Measurements from ENCODE around the gene CCDC149. TPM values are rescaled to one million over a fixed set of nuclear protein-coding genes. Genes with fewer than 3 reads are reported as not detected.
"Not testable (repeated sequence)": the region's sequence is repeated elsewhere in the genome, so short reads cannot be mapped to it uniquely, and the experiment has no call there.

The CCDC149 gene
- total RNA-seq, 1 donor from 2014 or later: 23.2 TPM

GRCh38 chr4:24917076-24917856 lies 4.4 kb upstream of the CCDC149 start:
- no peak for DNase-seq (ENCODE audit: low spot score)

- no peak for DNase-seq (ENCODE audit: low spot score)
Observed at GRCh38 chr4:24915121-24915922, 2.5 kb upstream of the CCDC149 start.

- DNase-seq (ENCODE audit: low spot score): no peak
Observed at GRCh38 chr4:24914460-24914859, 1.6 kb upstream of the CCDC149 start.

GRCh38 chr4:24913119-24913485 lies 260 bp upstream of the CCDC149 start:
- no peak for DNase-seq (ENCODE audit: low spot score)

- no peak for DNase-seq (ENCODE audit: low spot score)
Observed at GRCh38 chr4:24910499-24910898, 2.3 kb downstream of the CCDC149 start.

- DNase-seq (ENCODE audit: low spot score): not testable (repeated sequence)
Observed at GRCh38 chr4:24909606-24910005, 3.2 kb downstream of the CCDC149 start.

GRCh38 chr4:24897639-24898038 lies 15.2 kb downstream of the CCDC149 start:
- no peak for DNase-seq (ENCODE audit: low spot score)

GRCh38 chr4:24896977-24897376 lies 15.9 kb downstream of the CCDC149 start:
- DNase-seq (ENCODE audit: low spot score): no peak

GRCh38 chr4:24896056-24896455 lies 16.8 kb downstream of the CCDC149 start:
- DNase-seq (ENCODE audit: low spot score): no peak

- DNase-seq (ENCODE audit: low spot score): no peak
Observed at GRCh38 chr4:24895461-24895860, 17.4 kb downstream of the CCDC149 start.

- DNase-seq (ENCODE audit: low spot score): no peak
Observed at GRCh38 chr4:24894846-24895245, 18.0 kb downstream of the CCDC149 start.

- DNase-seq (ENCODE audit: low spot score): no peak
Observed at GRCh38 chr4:24894243-24894642, 18.6 kb downstream of the CCDC149 start.

- DNase-seq (ENCODE audit: low spot score): no peak
Observed at GRCh38 chr4:24892778-24893177, 20.1 kb downstream of the CCDC149 start.

- no peak for DNase-seq (ENCODE audit: low spot score)
Observed at GRCh38 chr4:24892278-24892677, 20.6 kb downstream of the CCDC149 start.

GRCh38 chr4:24890561-24891126 lies 22.2 kb downstream of the CCDC149 start:
- DNase-seq (ENCODE audit: low spot score): no peak

- DNase-seq (ENCODE audit: low spot score): no peak
Observed at GRCh38 chr4:24889991-24890390, 22.9 kb downstream of the CCDC149 start.

- DNase-seq (ENCODE audit: low spot score): no peak
Observed at GRCh38 chr4:24888475-24889344, 24.1 kb downstream of the CCDC149 start.

- DNase-seq (ENCODE audit: low spot score): no peak
Observed at GRCh38 chr4:24887881-24888430, 24.9 kb downstream of the CCDC149 start.

GRCh38 chr4:24886596-24886995 lies 26.2 kb downstream of the CCDC149 start:
- DNase-seq (ENCODE audit: low spot score): no peak

GRCh38 chr4:24885342-24885741 lies 27.5 kb downstream of the CCDC149 start:
- no peak for DNase-seq (ENCODE audit: low spot score)

GRCh38 chr4:24884902-24885301 lies 27.9 kb downstream of the CCDC149 start:
- no peak for DNase-seq (ENCODE audit: low spot score)
